Neuronal stem cell (in vitro differentiated cells): ENCODE results near the gene CEP112.

ENCODE experiments used
- DNase-seq: peaks from one replicate; pipeline ENCODE4 v3.0.0-alpha.2; 2013; ENCODE audit warnings: low spot score
- H2AFZ ChIP-seq: one replicate; pipeline ENCODE4 v1.6.1; 2013; ENCODE audit warnings: mild to moderate bottlenecking, low read length, inconsistent platforms
- H2AK5ac ChIP-seq: 2 replicates; pipeline ENCODE4 v1.6.1; 2013; ENCODE audit warnings: low read depth, mild to moderate bottlenecking, inconsistent platforms, low read length, moderate library complexity, mixed read lengths
- H2BK120ac ChIP-seq: 2 replicates; pipeline ENCODE4 v1.6.1; 2013; ENCODE audit warnings: low read depth, mild to moderate bottlenecking, inconsistent platforms, low read length, moderate library complexity, mixed read lengths
- H2BK12ac ChIP-seq: one replicate; pipeline ENCODE4 v1.6.1; 2013; ENCODE audit warnings: low read length, inconsistent platforms
- H2BK15ac ChIP-seq: 2 replicates; pipeline ENCODE4 v1.6.1; 2013; ENCODE audit warnings: mild to moderate bottlenecking, low read length, inconsistent platforms, mixed read lengths
- H2BK5ac ChIP-seq: one replicate; pipeline ENCODE4 v1.6.1; 2013; ENCODE audit warnings: inconsistent platforms, mild to moderate bottlenecking, low read length, moderate library complexity
- H3K14ac ChIP-seq: one replicate; pipeline ENCODE4 v1.6.1; 2013; ENCODE audit warnings: low read length, inconsistent platforms
- H3K18ac ChIP-seq: 2 replicates; pipeline ENCODE4 v1.6.1; 2013; ENCODE audit warnings: low read length, inconsistent platforms
- H3K23ac ChIP-seq: 2 replicates; pipeline ENCODE4 v1.6.1; 2013; ENCODE audit warnings: low read depth, mild to moderate bottlenecking, mixed read lengths, low read length, inconsistent platforms; ENCODE audit not compliant: poor library complexity
- H3K27ac ChIP-seq: replicated peaks from 3 replicates; pipeline ENCODE4 v1.5.1; 2013; ENCODE audit warnings: low read length, inconsistent platforms
- H3K27me3 ChIP-seq, 3 experiments: 2 replicates each; pipeline ENCODE4 v1.6.1; 2013; ENCODE audit warnings: low read length in 3 of 3, mild to moderate bottlenecking in 2 of 3, inconsistent platforms in 1 of 3, low read depth in 1 of 3, mixed read lengths in 1 of 3, moderate library complexity in 1 of 3; ENCODE audit not compliant: control insufficient read depth in 3 of 3, insufficient read depth in 3 of 3
- H3K36me3 ChIP-seq, 2 donors: replicated peaks in 1 of 2; 2 replicates each; pipeline ENCODE4 v1.6.1; 2013; ENCODE audit warnings: low read length in 2 of 2; ENCODE audit not compliant: control insufficient read depth in 2 of 2, insufficient read depth in 2 of 2
- H3K4ac ChIP-seq: 2 replicates; pipeline ENCODE4 v1.6.1; 2013; ENCODE audit warnings: inconsistent platforms, mild to moderate bottlenecking, low read length, moderate library complexity
- H3K4me1 ChIP-seq, 2 donors: 1 replicate in 1 of 2; 2 replicates in 1 of 2; pipeline ENCODE4 v1.6.1; 2013; ENCODE audit warnings: low read length in 2 of 2, low read depth in 1 of 2; ENCODE audit not compliant: control insufficient read depth in 2 of 2, insufficient read depth in 1 of 2
- H3K4me2 ChIP-seq: one replicate; pipeline ENCODE4 v1.6.1; 2013; ENCODE audit warnings: mild to moderate bottlenecking, low read length, inconsistent platforms; ENCODE audit not compliant: insufficient read depth, poor library complexity, severe bottlenecking
- H3K4me3 ChIP-seq, 2 donors: 2 replicates each; pipeline ENCODE4 v1.5.1; 2013; ENCODE audit warnings: low read length in 2 of 2, mild to moderate bottlenecking in 2 of 2, inconsistent platforms in 1 of 2, moderate library complexity in 1 of 2
- H3K79me1 ChIP-seq: one replicate; pipeline ENCODE4 v1.6.1; 2013; ENCODE audit warnings: low read depth, mild to moderate bottlenecking, inconsistent platforms, low read length, moderate library complexity
- H3K9ac ChIP-seq: one replicate; pipeline ENCODE4 v1.6.1; 2013; ENCODE audit warnings: mild to moderate bottlenecking, low read depth, low read length, inconsistent platforms; ENCODE audit not compliant: poor library complexity
- H3K9me3 ChIP-seq, 2 donors: replicated peaks in 1 of 2; 2 replicates each; pipeline versions ENCODE3 to v1.6.1; 2013; ENCODE audit warnings: low read length in 2 of 2, mild to moderate bottlenecking in 2 of 2, inconsistent platforms in 1 of 2, low read depth in 1 of 2, mixed read lengths in 1 of 2, moderate library complexity in 1 of 2; ENCODE audit not compliant: control insufficient read depth in 2 of 2, insufficient read depth in 1 of 2
- H4K8ac ChIP-seq: one replicate; pipeline ENCODE4 v1.6.1; 2013; ENCODE audit warnings: low read depth, mild to moderate bottlenecking, inconsistent platforms, low read length, moderate library complexity
- H4K91ac ChIP-seq: one replicate; pipeline ENCODE4 v1.6.1; 2013; ENCODE audit warnings: low read length, low read depth, mild to moderate bottlenecking, inconsistent platforms; ENCODE audit not compliant: poor library complexity
- WGBS, 2 donors: extraction: QIAGEN DNeasy Blood & Tissue Kit; methylation state at CpG; one replicate each; pipeline ENCODE4 v1.1.7; 2013; ENCODE audit warnings: missing lambda C conversion rate in 2 of 2, mixed read lengths in 1 of 2; ENCODE audit not compliant: insufficient read length in 2 of 2, insufficient replicate concordance in 1 of 2; ENCODE audit errors: extremely low coverage in 2 of 2; 5-methylcytosine and 5-hydroxymethylcytosine counted together

Gene CEP112

GRCh38 chr17:66037221-66037620, 154.7 kb downstream of the CEP112 start:
- Histone ChIP-seq H2BK5ac (no peak overlapping the region), H4K8ac (no peak overlapping the region), H3K27me3 (no peaks in the 10 kb centered on the region), H3K18ac (no peak overlapping the region), H4K91ac (no peak overlapping the region), H3K14ac (no peak overlapping the region), H3K4me3 (no peak overlapping the region), H2BK12ac (no peak overlapping the region), H3K9me3 (no peaks in the 10 kb centered on the region), H3K27ac (no peak overlapping the region), H3K4ac (no peak overlapping the region), H3K9ac (no peak overlapping the region), H2AK5ac (no peak overlapping the region), H3K36me3 (peaks cover 0 to 3% of the 10 kb centered on the region in 2 donors), H2BK15ac (no peak overlapping the region), H3K23ac (no peak overlapping the region), H3K4me2 (no peak overlapping the region), H2AFZ (no peak overlapping the region), H2BK120ac (no peak overlapping the region), H3K4me1 (no peaks in the 10 kb centered on the region), H3K79me1 (no peaks in the 10 kb centered on the region)
- DNase-seq, result no peak
- no CpG with 5 or more reads among the region's 3 CpGs for WGBS, 2 donors

- no peak for DNase-seq
- H4K8ac ChIP-seq, result no peak overlapping the region
- no peak overlapping the region for H2AK5ac ChIP-seq
- no peak overlapping the region for H2AFZ ChIP-seq
- no peak overlapping the region for H2BK12ac ChIP-seq
- no peak overlapping the region for H2BK120ac ChIP-seq
- no peak overlapping the region for H4K91ac ChIP-seq
- H3K23ac ChIP-seq, result no peak overlapping the region
- H3K79me1 ChIP-seq, result no peaks in the 10 kb centered on the region
- H3K36me3 ChIP-seq, result peaks cover 0 to 21% of the 10 kb centered on the region in 2 donors
- no peak overlapping the region for H3K4me3 ChIP-seq
- no peaks in the 10 kb centered on the region for H3K9me3 ChIP-seq
- no peak overlapping the region for H2BK5ac ChIP-seq
- no CpG with 5 or more reads among the region's 2 CpGs for WGBS, 2 donors
- no peak overlapping the region for H3K9ac ChIP-seq
- H3K4me1 ChIP-seq, result no peaks in the 10 kb centered on the region
- H3K27ac ChIP-seq, result no peak overlapping the region
- no peak overlapping the region for H2BK15ac ChIP-seq
- H3K4me2 ChIP-seq, result no peak overlapping the region
- H3K4ac ChIP-seq, result no peak overlapping the region
- no peaks in the 10 kb centered on the region for H3K27me3 ChIP-seq
- no peak overlapping the region for H3K14ac ChIP-seq
- H3K18ac ChIP-seq, result no peak overlapping the region
Measured at GRCh38 chr17:66032082-66032712, 159.7 kb downstream of the CEP112 start.

GRCh38 chr17:66025551-66025950, 166.4 kb downstream of the CEP112 start:
- Histone ChIP-seq H3K27ac (no peak overlapping the region), H3K4me2 (no peak overlapping the region), H2AFZ (no peak overlapping the region), H3K4ac (no peak overlapping the region), H3K36me3 (peaks cover 2 to 46% of the 10 kb centered on the region in 2 donors), H2AK5ac (no peak overlapping the region), H3K18ac (no peak overlapping the region), H2BK12ac (no peak overlapping the region), H3K4me3 (no peak overlapping the region), H3K79me1 (no peaks in the 10 kb centered on the region), H3K14ac (no peak overlapping the region), H2BK120ac (no peak overlapping the region), H4K91ac (no peak overlapping the region), H3K9ac (no peak overlapping the region), H3K23ac (no peak overlapping the region), H2BK15ac (no peak overlapping the region), H3K4me1 (no peaks in the 10 kb centered on the region), H3K27me3 (no peaks in the 10 kb centered on the region), H4K8ac (no peak overlapping the region), H3K9me3 (peaks cover 0 to 34% of the 10 kb centered on the region in 2 donors), H2BK5ac (no peak overlapping the region)
- no peak for DNase-seq

- no peaks in the 10 kb centered on the region for H3K27me3 ChIP-seq
- H3K4me3 ChIP-seq, result no peak overlapping the region
- no peak overlapping the region for H3K9ac ChIP-seq
- no peak overlapping the region for H4K91ac ChIP-seq
- DNase-seq, result no peak
- H3K4me2 ChIP-seq, result no peak overlapping the region
- H4K8ac ChIP-seq, result no peak overlapping the region
- no peak overlapping the region for H3K27ac ChIP-seq
- no peak overlapping the region for H3K4ac ChIP-seq
- H3K9me3 ChIP-seq, result peaks cover 0 to 34% of the 10 kb centered on the region in 2 donors
- H2BK15ac ChIP-seq, result no peak overlapping the region
- H2AFZ ChIP-seq, result no peak overlapping the region
- H3K79me1 ChIP-seq, result no peaks in the 10 kb centered on the region
- H3K4me1 ChIP-seq, result no peaks in the 10 kb centered on the region
- H2AK5ac ChIP-seq, result no peak overlapping the region
- H2BK120ac ChIP-seq, result no peak overlapping the region
- no CpG with 5 or more reads among the region's 3 CpGs for WGBS, 2 donors
- no peak overlapping the region for H3K23ac ChIP-seq
- no peak overlapping the region for H2BK12ac ChIP-seq
- peak overlapping the region; percentile 67 for H3K18ac ChIP-seq
- peak overlapping the region; percentile 67 for H3K14ac ChIP-seq
- peak overlapping the region; percentile 7 for H2BK5ac ChIP-seq
- H3K36me3 ChIP-seq, result peaks cover 2 to 23% of the 10 kb centered on the region in 2 donors
Measured at GRCh38 chr17:66021757-66022156, 170.2 kb downstream of the CEP112 start.
